T-helper 22 cell (primary cell): ENCODE data around the gene HSD17B7.

Experiments used
- DNase-seq: peaks from one replicate; pipeline ENCODE4 v3.0.0-alpha.2; 2020; ENCODE audit warnings: low read depth

Gene HSD17B7

GRCh38 chr1:162857850-162858249 is 67.3 kb downstream of the HSD17B7 start:
- DNase-seq: no peak

DNA sequence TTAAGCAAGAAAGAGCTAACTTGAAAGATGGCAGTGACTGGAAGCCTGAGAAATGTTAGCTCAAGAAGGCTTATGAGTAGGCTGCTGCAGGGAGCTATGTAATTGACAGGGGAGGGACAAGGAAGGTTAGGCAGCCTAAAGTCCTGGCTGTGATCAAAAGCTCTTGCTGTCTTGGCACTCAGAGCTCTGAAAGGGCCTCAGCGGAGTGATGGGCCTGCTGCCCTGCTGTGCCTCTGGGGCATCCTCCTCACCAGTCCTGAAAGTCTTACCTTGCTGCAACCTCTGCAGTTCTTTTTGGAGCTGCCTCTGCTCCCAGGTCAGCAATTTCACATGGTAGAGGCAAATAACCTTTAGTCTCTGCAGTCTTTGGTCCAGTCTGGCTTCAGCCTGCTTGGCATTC is 68.7 kb downstream of the HSD17B7 start:
- DNase-seq: no peak

DNA sequence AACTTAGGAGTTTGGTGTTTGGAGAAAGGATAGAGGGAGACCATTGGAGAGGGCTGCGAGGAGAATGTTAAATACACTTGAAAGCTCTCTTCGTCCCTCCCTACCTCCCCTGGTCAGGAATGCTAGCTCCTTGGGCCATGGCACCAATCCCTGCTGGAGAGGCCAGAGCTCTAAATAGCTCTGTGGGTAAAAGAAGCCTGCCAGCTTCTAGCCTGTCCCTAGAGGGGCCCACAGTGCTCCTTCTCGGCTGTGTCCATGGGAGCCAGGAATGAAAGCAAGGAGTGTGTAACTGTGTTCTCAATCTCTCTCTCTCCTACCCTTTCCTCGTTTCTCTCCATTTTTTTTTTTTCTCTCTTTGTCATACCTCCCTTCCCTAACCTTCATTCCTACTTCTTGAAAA is 70.6 kb downstream of the HSD17B7 start, which contains the start of gene CCDC190:
CCDC190 (minus strand) TSS at position 75 of the 400 bp plus-strand sequence. CDS start 1,529 bp downstream, outside the sequence.
- no peak for DNase-seq

DNA sequence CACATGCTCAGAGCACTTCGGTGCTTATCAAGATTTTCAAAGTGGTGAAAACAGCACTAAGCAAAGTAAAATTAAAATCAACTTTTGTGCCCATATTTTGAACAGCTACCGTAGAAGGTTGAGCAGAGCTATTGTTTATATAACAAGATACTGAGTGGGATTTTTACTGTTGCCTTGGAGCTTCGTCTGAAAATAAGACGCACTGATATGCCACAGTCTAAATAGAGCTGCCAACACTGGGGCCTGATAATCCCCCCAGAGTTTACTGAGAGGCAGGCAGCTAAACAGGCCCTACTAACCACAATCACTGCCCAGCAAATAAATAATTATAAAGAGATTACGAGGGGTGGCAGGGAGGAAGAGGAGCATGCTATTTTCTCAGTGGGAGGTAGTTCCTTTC is 71.1 kb downstream of the HSD17B7 start:
- DNase-seq: no peak
